ENCODE data around the gene CDC6.
A peak's percentile ranks its signal among the peaks of the same experiment; 100 is the strongest.

CDC6 gene

DNA sequence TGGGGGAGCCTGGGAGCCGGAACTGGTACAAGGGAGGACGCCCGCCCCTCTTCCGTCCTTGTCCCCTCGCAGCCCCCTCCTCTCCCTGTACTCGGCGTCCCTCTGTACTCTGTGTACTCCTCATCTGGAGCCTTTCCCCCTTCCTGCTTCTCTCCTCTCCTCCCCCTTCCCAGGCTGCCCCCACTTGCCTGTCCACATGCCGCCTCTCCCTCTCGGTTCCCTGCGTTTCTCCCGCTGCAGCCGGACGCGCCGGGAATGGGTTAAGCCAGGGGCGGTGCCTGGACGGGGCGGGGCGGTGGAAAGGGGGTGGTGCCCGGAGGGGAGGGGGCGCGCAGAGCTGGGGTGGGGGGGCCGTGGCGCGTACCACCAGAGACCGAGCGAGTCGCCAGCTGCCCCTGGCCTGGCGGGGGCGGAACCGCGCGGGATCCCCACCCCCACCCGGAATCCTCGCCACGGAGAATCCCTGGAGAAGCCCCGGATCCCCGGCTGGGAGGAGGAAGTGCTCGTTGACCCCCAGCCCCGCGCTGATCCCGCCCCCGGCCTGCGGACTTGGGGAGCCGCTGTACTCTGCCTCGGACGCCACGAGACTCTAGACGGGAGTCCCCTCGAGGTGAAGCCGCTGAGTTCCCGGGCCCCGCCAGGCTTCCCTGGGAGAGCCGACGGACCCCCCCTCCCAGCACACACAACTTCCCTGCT, 54.3 kb downstream of the CDC6 start:
- DNase-seq, result peak; percentile 35 to 70

DNA sequence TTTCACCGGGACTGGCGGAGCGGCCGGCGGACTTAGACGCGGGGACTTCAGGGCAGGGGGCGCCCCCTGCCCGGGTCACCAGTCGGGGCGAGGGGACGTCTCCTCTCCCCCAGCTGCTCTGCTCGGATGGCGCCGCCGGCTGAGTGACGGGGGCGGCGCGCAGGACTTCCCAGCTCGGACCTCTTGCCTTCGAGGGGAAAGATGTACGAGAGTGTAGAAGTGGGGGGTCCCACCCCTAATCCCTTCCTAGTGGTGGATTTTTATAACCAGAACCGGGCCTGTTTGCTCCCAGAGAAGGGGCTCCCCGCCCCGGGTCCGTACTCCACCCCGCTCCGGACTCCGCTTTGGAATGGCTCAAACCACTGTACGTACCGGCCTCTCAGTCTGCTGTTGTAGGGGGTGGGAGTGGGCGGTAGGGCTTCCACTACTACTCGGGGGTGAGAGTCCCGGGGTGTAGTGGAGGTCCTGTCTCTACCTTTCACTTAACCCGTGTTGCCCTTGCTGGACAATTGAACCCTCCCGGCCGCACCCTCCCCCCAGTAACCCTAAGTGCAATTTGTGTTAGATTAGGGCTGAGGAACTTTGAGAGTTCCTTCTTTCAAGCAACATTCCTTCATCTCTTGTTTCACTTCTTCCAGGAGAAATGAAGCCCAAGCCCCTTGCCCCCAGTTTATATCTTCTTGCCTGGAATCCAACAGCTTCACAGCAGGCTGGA, 55.0 kb downstream of the CDC6 start:
- DNase-seq, result no peak

DNA sequence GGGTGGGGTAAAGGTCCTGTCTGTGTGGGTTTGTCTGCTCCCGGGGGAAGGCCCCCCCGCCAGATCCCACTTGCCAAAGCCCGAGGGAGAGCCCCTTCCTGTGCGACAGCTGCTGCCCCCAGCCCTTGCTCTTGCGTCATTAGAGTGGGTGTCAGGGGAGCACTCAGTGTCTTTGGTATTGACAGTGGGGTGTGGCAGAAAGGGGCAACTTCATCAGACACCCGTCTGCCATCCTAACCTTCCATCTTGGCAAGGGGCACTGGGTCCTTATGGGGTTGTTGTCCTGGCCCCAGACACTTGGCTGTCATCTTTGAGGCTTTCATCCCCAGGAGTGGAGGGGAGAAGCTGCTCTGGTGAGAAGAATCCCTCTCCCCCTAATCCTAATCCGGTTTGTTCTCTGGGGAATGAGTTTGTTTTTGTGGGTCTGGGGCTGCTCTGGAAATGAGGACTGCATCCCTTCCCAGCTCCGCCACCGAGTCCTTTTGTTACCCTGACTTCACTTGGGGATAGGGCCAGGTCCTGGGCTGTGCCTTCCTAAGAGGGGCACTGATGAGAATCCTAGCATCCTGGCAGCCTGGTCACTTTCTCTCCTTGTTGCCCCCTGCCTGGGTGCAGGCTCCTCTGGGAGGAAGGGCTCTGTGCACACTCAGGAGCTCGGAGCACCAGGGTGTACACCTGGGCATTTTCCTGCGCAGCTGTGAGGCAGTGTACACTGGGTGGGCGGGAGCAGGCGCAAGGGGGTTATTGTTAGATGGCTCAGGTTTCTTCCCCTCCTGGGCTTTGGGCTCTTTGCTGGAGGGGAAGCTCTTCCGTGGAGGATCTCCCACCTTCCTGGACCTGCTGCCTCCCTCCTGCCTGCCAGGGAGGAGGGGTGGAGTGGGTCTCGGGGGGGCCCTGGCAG, 55.8 kb downstream of the CDC6 start:
- DNase-seq, result no peak

DNA sequence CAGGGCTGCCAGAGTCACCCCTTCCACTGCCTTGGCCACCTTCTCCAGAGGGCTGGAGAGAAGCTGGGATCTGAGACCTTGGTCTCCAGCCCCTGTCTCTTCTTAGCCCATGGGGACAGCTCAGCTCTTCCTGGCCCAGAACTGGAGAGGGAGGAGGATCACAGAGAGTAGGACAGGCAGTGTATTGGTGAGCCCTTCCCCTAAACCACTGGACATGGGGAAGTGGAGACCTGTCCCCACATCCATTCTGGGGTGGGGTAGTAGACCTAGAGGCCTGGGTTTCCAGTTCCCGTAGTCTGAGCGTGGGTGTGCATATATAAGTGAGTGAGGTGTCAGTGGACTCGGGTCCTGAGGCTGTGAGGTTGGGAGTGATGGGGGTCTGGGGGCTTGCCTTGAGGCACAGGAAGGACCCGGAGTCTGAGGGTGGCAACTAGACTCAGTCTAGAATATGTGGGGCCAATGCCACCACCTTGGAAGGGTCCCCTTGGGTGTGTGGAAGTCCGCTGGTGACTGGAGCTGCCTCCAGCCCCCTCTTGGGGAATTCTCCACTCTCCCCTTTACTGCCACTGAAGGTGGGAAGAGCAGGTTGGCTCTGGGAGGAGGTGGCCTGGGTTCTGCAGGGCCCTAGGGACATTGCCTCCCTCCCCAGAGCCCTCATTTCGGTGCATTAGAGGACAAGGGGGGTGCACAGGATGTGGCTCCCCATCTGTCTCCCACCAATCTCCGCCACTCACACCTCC, 56.9 kb downstream of the CDC6 start:
- DNase-seq, result no peak

GRCh38 chr17:40345161-40345993, 57.7 kb downstream of the CDC6 start:
- DNase-seq, result peak; percentile 27 to 71

DNA sequence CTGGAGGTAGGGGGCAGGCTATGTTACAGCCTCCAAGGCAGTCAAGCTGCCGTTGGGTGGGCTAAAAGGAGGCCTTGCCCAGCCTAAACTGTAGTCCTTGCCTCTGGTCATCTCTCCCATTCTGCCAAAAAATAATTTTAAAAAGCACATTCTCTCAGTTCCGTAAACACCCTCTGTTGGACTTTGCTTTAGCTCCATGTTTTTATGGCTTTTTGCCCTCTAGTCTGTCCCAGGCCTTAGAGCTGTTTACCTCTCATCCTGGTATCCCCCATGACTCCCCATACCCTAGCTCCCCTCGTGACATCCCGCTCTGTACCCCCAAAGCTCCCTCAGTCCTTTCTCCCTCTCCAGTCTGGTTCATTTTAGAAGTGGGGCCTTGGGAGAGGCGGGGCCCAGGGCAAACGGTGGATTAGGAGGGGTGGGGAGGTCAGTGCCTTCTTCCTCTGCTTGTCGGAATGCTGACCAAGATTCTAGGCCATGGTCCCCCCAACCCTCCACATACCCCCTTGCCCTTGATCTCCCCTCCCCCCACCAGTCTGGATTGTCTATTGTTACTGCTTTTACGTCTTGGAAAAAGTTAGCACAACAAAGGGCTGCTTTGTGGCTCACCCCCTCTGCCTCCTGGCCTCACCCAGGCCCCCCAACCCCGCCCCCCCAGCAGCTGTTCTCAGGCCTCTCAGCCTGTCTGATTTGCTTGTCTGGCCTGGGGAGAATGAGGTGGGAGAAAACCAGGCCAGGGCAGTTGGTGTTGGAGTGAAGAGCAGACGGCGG, 58.5 kb downstream of the CDC6 start:
- no peak for DNase-seq

GRCh38 chr17:40346765-40347158, 59.1 kb downstream of the CDC6 start:
- DNase-seq, result no peak

DNA sequence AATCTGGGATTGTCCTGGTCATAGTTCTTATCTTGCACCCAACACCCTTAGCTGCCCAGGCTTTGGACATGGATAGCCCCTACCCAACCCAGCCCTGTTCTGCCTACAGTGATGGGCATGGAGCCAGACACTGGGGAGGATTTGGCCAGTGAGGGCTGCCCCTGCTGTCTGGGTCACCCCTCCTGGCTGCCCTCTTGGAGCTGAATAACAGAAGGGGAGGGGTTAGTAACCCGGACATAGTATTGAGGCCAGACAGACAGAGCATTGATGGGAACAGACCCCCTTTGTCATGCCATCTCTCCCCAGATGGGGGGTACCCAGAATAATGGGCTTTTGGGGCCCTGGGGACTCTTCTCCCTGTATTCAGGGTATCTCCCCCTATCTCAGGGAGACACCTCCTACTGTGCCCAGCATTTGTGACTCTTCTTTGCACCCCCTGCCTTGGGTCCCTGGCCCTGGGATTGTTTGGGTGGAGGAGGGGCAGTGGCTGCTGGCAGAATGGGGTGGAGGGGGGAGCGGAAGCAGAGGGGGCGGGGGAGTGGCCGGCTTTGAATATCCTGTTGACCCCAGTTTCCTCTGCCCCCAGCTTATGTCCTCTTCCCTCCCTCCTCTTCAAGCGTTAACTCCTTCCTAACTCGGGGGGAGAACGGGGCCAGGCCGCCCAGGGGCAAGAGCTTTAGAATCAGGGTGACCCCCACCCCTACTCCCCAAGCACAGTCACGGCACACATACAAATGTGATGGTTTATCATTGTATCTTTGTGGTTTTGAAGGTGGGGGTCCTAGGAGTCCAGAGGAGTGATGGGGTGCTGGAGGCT, 59.8 kb downstream of the CDC6 start:
- no peak for DNase-seq

DNA sequence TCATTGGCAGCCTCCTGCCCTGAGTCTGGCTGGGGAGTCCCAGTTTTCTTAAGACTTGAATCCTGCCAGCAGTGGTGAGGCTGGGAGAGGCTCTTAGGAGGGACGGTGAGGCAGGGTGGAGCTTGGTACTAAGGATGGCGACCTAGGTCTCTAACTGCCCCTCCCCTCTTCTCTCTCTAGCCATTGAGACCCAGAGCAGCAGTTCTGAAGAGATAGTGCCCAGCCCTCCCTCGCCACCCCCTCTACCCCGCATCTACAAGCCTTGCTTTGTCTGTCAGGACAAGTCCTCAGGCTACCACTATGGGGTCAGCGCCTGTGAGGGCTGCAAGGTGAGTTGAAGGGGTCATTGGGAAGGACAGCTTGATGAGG, 60.4 kb downstream of the CDC6 start:
- no peak for DNase-seq

DNA sequence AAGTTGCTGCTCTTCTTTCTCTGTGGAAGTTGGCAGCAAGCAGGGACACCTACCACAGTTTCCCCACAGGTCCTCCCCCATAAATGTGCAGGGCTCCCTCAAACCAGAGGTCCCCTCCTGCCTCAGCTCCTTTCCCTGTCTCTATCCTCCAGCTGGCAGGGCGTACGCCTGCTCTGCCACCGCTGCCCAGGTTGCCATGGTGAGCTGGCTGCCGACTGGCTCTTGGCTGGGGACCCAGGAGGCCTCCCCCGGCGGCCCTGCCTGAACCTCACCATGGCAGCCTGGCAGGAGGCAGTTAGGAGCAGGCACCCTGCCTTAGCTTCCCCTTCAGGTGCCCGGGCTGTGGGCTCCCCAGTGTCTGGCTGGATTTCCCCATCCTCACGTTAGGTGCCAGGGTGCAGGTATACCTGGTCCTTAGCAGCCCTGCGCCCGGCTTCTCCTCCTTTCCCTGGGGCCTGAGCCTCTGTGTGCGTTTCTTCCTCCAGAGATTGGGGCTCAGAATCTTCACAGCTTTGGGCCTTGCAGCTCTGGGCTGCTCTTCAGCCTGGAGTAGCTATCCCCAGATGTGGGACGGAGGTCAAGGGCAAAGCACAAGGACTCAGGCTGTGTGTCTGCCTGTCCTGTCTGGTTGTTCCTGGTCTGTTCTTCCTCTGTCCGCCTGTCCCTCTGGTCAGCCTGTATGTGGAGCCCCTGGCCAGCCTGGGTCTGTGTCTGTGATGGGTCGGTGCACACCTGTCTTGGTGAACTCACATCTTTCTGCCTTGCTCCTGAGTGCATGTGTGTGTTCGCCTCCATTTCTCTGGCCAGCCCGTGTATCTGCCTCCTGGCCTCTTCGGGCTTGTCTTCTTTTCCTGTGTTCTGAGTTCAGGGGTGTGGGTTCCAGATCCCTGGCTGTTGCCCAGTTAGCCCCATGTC, 61.1 kb downstream of the CDC6 start:
- no peak for DNase-seq

DNA sequence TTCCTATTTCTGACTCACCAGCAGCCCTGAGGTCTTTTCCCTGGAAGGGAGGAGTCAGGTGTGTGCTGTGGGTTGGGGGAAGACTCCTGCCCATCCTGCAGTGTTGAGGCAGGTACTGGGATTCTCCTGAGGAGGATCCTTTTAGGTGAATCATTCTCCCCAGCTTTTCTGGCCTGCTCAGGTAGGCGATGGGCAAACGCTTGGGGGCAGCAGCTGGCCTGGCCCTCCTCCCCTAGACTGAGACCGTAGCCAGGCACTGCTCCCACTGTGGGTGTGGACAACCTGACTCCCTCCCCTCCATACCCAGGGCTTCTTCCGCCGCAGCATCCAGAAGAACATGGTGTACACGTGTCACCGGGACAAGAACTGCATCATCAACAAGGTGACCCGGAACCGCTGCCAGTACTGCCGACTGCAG, 61.8 kb downstream of the CDC6 start:
- no peak for DNase-seq

DNA sequence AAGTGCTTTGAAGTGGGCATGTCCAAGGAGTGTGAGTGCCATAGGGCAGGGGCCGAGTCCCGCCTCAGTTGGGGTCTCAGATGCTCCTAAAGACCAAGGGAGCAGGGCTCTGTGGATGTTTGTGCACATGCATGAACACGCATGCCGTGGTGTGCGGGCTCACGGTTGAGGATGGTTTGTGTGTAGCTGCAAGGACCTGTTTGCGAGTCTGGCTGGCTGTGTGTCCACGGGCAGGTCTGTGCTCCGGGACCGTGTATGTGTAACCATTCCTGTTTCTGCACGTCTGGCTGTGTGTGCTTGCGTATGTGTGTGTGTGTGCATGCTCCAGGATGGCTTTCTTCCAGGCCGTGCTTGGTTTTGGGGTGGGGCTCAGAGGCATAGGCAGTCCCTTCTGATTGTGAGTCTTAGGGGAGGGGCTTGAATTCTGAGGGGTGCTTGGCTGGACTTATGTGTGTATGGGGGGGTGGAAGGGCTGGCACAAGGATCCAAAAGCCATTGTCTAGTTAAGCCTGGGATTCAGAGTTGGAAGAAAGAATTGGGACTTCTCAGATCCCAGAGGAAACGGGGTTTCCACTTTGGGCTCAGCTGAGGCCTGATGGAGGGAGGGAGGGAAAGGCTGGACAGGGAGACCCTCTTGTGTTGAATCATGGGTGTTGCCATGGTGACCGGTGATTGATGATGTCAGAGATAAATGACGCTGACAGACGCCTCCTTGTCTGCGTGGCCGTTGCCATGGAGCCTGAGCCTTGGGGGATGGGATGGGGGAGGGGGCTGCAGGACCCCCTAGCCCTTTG, 62.4 kb downstream of the CDC6 start:
- no peak for DNase-seq

- DNase-seq, result no peak
Observed at GRCh38 chr17:40350689-40351358, 63.1 kb downstream of the CDC6 start.

DNA sequence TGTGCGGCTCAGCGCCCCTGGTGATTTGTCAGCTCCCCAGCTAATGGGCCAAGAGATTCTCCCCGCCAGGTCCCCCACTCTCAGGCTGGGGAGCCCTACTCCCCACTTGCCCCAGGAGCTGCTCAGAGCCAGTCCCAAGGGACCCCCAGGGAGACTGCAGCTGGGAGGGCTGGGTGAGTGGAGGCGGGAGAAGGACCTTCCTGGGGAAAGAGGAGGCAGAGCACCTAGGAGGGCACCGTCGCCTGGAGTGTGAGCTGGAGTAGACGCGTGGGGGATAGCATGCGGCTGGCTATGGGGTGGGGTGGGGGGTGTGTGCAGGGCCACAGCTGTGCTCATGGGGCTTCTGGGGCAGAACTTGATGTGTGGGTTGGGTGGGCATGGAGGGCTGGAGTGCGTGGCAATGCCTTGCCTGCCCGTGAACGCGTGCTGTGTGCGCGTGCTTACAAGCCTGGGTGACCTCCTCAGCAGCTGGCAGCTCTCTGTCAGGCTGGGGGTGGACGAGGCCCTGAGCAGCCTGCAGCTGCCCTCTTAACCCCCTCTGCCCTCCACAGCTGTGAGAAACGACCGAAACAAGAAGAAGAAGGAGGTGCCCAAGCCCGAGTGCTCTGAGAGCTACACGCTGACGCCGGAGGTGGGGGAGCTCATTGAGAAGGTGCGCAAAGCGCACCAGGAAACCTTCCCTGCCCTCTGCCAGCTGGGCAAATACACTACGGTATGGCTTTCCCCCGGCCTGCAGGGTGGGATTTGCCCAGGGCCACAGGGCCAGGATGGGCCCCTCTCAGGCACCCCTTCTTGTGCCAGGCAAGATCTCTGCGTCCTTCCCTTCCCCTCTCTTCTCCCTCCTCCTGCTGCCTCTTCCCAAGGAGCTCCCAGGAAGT, 63.9 kb downstream of the CDC6 start:
- no peak for DNase-seq

DNA sequence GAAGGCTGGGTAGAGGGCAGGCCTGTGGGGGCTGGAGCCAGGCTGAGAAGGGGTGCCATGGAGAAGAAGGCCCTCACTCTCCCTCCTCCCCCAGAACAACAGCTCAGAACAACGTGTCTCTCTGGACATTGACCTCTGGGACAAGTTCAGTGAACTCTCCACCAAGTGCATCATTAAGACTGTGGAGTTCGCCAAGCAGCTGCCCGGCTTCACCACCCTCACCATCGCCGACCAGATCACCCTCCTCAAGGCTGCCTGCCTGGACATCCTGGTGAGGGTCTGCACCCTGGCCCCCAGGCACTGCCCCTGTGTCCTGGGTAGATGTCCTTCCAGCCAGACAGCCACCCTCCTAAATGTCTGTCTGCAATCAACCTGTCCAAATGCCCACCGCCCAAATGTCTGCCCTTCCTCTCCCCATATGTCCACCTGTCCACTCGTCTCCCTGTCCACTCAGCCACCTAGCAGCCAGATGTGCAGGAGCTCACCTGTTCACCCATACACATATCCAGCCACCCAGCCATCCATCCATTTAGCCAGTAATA, 64.6 kb downstream of the CDC6 start:
- no peak for DNase-seq

GRCh38 chr17:40352779-40353394, 65.2 kb downstream of the CDC6 start:
- no peak for DNase-seq
